HepG2 (cell line): ENCODE data around the gene MYO7A. TPM values are rescaled to one million over a fixed set of nuclear protein-coding genes. Genes with fewer than 3 reads are reported as not detected.

Experiments used
- ATAC-seq: fragments of 200-7000 bp; cut with Tn5 transposase; 3 replicates; pipeline ENCODE4 v1.9.1; 2020; ENCODE audit warnings: mild to moderate bottlenecking, moderate library complexity
- BruUV-seq: library from RNA; stranded (reverse); fragments of 400-500 nt; replicated peaks from 2 replicates; lab custom pipeline; 2021; lab: Mats Ljungman, UMichigan
- CTCF ChIA-PET: fragments of 300-600 bp; formaldehyde crosslinking; extraction: SDS; loops from one replicate; lab custom pipeline; 2021; ENCODE audit warnings: low total read pairs, inconsistent platforms, low intra/inter-chr PET ratio; lab: Yijun Ruan, JAX
- POLR2A ChIA-PET: fragments of 350-600 bp; sonication (Branson Sonifier 250); formaldehyde crosslinking; loops from one replicate; lab custom pipeline; 2020; ENCODE audit warnings: antibody characterized with exemption, inconsistent platforms; lab: Yijun Ruan, JAX
- DNase-seq: peaks from one replicate; pipeline ENCODE4 v3.0.0-alpha.2; 2015; ENCODE audit warnings: low spot score
- FAIRE-seq: peaks from 3 replicates; lab custom pipeline; 2011; peaks lifted over from hg19 to GRCh38; lab: Jason Lieb, UNC
- H2AFZ ChIP-seq: one replicate; pipeline ENCODE4 v1.6.1; 2011; ENCODE audit warnings: low read length, inconsistent platforms
- H3K27ac ChIP-seq: fragments of 300-600 bp; 3 replicates; pipeline ENCODE4 v1.8.0; 2011; ENCODE audit warnings: mixed run types, mild to moderate bottlenecking, mixed read lengths, low read length, inconsistent platforms; ENCODE audit not compliant: insufficient read depth; ENCODE audit errors: extremely low read length
- H3K27me3 ChIP-seq, 2 experiments: fragments of 200-600 bp in 1 of 2; 2 replicates in 1 of 2; 3 replicates in 1 of 2; pipeline versions ENCODE4 v1.6.0 to v1.8.0; 2011; ENCODE audit warnings: low read length in 2 of 2, mild to moderate bottlenecking in 2 of 2, moderate library complexity in 2 of 2, inconsistent platforms in 1 of 2; ENCODE audit not compliant: insufficient read depth in 2 of 2, control insufficient read depth in 1 of 2
- H3K36me3 ChIP-seq, 2 experiments: fragments of 200-600 bp in 1 of 2; replicated peaks in 1 of 2; 2 replicates in 1 of 2; 3 replicates in 1 of 2; pipeline versions ENCODE4 v1.5.1 to v1.8.0; 2011; ENCODE audit warnings: low read length in 2 of 2, inconsistent platforms in 1 of 2; ENCODE audit not compliant: insufficient read depth in 2 of 2, control insufficient read depth in 1 of 2
- H3K4me1 ChIP-seq: 2 replicates; pipeline ENCODE4 v1.5.1; 2012; ENCODE audit warnings: low read length, inconsistent platforms; ENCODE audit not compliant: insufficient read depth
- H3K4me2 ChIP-seq: 2 replicates; pipeline ENCODE4 v1.6.0; 2011; ENCODE audit warnings: low read depth, low read length, inconsistent platforms
- H3K4me3 ChIP-seq, 3 experiments: fragments of 200-600 bp in 1 of 3; sonication (generic), shearing (Covaris generic) in 1 of 3; replicated peaks in 1 of 3; 2 replicates each; pipeline ENCODE4 v1.5.1; 2011 to 2016; ENCODE audit warnings: low read length in 3 of 3, inconsistent platforms in 2 of 3, low read depth in 2 of 3, mild to moderate bottlenecking in 2 of 3, control low read depth in 1 of 3, mixed read lengths in 1 of 3; ENCODE audit not compliant: insufficient read depth in 1 of 3
- H3K79me2 ChIP-seq: one replicate; pipeline ENCODE4 v1.6.1; 2011; ENCODE audit warnings: low read length, inconsistent platforms; ENCODE audit not compliant: insufficient read depth
- H3K9ac ChIP-seq: 2 replicates; pipeline ENCODE4 v1.6.0; 2011; ENCODE audit warnings: mild to moderate bottlenecking, low read depth, low read length, inconsistent platforms; ENCODE audit not compliant: insufficient read depth
- H3K9me3 ChIP-seq: 2 replicates; pipeline ENCODE4 v1.5.1; 2012; ENCODE audit warnings: mild to moderate bottlenecking, low read length
- H4K20me1 ChIP-seq: 2 replicates; pipeline ENCODE4 v1.6.0; 2011; ENCODE audit warnings: inconsistent platforms, mild to moderate bottlenecking, low read length, moderate library complexity; ENCODE audit not compliant: insufficient read depth
- CBFB ChIP-seq: sonication (generic); formaldehyde crosslinking; IDR thresholded peaks from 2 replicates; pipeline ENCODE4 v1.4.0; 2020; ENCODE audit warnings: missing genetic modification reagents
- ERF ChIP-seq: IDR thresholded peaks from 2 replicates; pipeline ENCODE4 v1.6.1; 2018; ENCODE audit warnings: missing biosample characterization, missing genetic modification reagents
- ETV5 ChIP-seq: IDR thresholded peaks from 2 replicates; pipeline ENCODE4 v1.6.1; 2018; ENCODE audit warnings: missing biosample characterization, missing genetic modification reagents, inconsistent platforms, borderline replicate concordance
- FOSL1 ChIP-seq: sonication (generic); formaldehyde crosslinking; IDR thresholded peaks from 2 replicates; pipeline ENCODE4 v1.9.0; 2021; ENCODE audit warnings: missing genetic modification reagents, borderline replicate concordance
- KLF16 ChIP-seq, 2 experiments: sonication (generic) in 1 of 2; formaldehyde crosslinking in 1 of 2; IDR thresholded peaks; 2 replicates each; pipeline versions ENCODE4 v1.6.1 to v1.8.0; 2016 to 2023; ENCODE audit warnings: missing genetic modification reagents in 2 of 2, missing compliant biosample characterization in 1 of 2
- MEIS2 ChIP-seq: sonication (generic); formaldehyde crosslinking; IDR thresholded peaks from 2 replicates; pipeline ENCODE4 v1.9.0; 2021; ENCODE audit warnings: mild to moderate bottlenecking, missing genetic modification reagents
- MLLT10 ChIP-seq: sonication (generic); formaldehyde crosslinking; IDR thresholded peaks from 2 replicates; pipeline ENCODE4 v1.4.0; 2020; ENCODE audit warnings: missing genetic modification reagents
- MXD4 ChIP-seq: IDR thresholded peaks from 2 replicates; pipeline ENCODE4 v1.6.1; 2016; ENCODE audit warnings: mild to moderate bottlenecking, missing biosample characterization, missing genetic modification reagents
- SMAD3 ChIP-seq: sonication (generic); formaldehyde crosslinking; IDR thresholded peaks from 2 replicates; pipeline ENCODE4 v1.4.0; 2020; ENCODE audit warnings: missing genetic modification reagents
- ZBTB20 ChIP-seq: sonication (generic); formaldehyde crosslinking; IDR thresholded peaks from 2 replicates; pipeline ENCODE4 v1.8.1; 2023; ENCODE audit warnings: missing genetic modification reagents, low read depth, mild to moderate bottlenecking, borderline replicate concordance
- ZBTB7A ChIP-seq: sonication (generic); formaldehyde crosslinking; IDR thresholded peaks from 2 replicates; pipeline ENCODE4 v1.8.0; 2022; ENCODE audit warnings: mild to moderate bottlenecking, missing genetic modification reagents
- ZNF572 ChIP-seq: sonication (generic); formaldehyde crosslinking; IDR thresholded peaks from 2 replicates; pipeline ENCODE4 v1.5.1; 2020; ENCODE audit warnings: mild to moderate bottlenecking, missing genetic modification reagents
- ZNF768 ChIP-seq: sonication (generic); formaldehyde crosslinking; IDR thresholded peaks from 2 replicates; pipeline ENCODE4 v1.4.0; 2020; ENCODE audit warnings: missing genetic modification reagents
- ZNF776 ChIP-seq: sonication (generic); formaldehyde crosslinking; IDR thresholded peaks from 2 replicates; pipeline ENCODE4 v1.4.0; 2020; ENCODE audit warnings: mild to moderate bottlenecking, missing genetic modification reagents
- WGBS: methylation state at CpG from one replicate; pipeline ENCODE4 v1.1.6; 2017; ENCODE audit warnings: low lambda C conversion rate; 5-methylcytosine and 5-hydroxymethylcytosine counted together
- in situ Hi-C: cut with HindIII; loops from 2 replicates; pipeline ENCODE4 v1.10.0; 2017; ENCODE audit warnings: low pct_unique_long_range_greater_than_20kb; ENCODE audit not compliant: extremely low pct_ligation_motif_present
- intact Hi-C: fragments of 100-400 bp; cut with micrococcal nuclease; formaldehyde crosslinking; loops from one replicate; pipeline ENCODE4 v1.10.0; 2022; ENCODE audit not compliant: unreplicated experiment
- polyA plus RNA-seq, 8 experiments: library from polyadenylated mRNA; depleted of rRNA in 3 of 8; stranded (reverse) in 7 of 8; unstranded in 1 of 8; fragments of >200 nt; fragmentation: Illumina TruSeq in 4 of 8; extraction: Trizol in 4 of 8; gene quantifications; 2 replicates each; pipeline versions ENCODE4 v1.2.1 to v1.2.3, GENCODE V29; 2011 to 2016; ENCODE audit warnings: low read depth in 4 of 8, missing spikeins in 1 of 8, mixed read lengths in 1 of 8; ENCODE audit not compliant: insufficient read depth in 1 of 8
- total RNA-seq, 5 experiments: library from RNA; depleted of rRNA; stranded (reverse); fragments of >200 nt; fragmentation: Illumina TruSeq; extraction: Trizol; gene quantifications; 2 replicates each; pipeline ENCODE4 v1.2.3, GENCODE V29; 2016; ENCODE audit warnings: low read depth in 1 of 5
- TF ChIP-seq, protein P1 (sequence below): sonication (generic); formaldehyde crosslinking; IDR thresholded peaks from 2 replicates; pipeline ENCODE4 v1.5.0; 2020; ENCODE audit warnings: missing genetic modification reagents, mild to moderate bottlenecking, borderline replicate concordance

The MYO7A gene
- total and polyA plus RNA-seq, 2 of the 13 experiments (the other 11 are each of a cell fraction or from before 2014, with no cell fraction given), result 7.5 to 10.0 TPM

DNA sequence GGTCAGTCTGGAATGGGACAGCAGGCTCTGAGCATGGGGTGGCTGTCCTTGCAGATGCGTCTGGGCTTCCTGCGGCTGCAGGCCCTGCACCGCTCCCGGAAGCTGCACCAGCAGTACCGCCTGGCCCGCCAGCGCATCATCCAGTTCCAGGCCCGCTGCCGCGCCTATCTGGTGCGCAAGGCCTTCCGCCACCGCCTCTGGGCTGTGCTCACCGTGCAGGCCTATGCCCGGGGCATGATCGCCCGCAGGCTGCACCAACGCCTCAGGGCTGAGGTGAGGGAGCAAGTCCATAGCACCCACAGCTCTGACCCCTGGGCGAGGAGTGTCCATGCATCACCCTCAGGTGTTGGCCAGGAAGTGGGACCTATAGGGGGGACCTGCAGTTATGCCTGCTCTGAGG is 51.6 kb downstream of the MYO7A start:
- Histone ChIP-seq H4K20me1 (no peaks in the 10 kb centered on the region), H3K9me3 (no peaks in the 10 kb centered on the region), H3K9ac (no peak overlapping the region), H3K4me3 (no peak overlapping the region), H3K27ac (no peak overlapping the region), H3K79me2 (no peaks in the 10 kb centered on the region), H2AFZ (no peak overlapping the region), H3K27me3 (no peaks in the 10 kb centered on the region), H3K4me2 (no peak overlapping the region), H3K36me3 (no peaks in the 10 kb centered on the region; a peak in 1 of 5 replicates), H3K4me1 (peaks cover 15% of the 10 kb centered on the region)
- FAIRE-seq (no peak), ATAC-seq (no peak), DNase-seq (no peak)
- no TSS peak for BruUV-seq
- CTCF ChIA-PET, result no interaction called here
- intact Hi-C loops (no loop called here), in situ Hi-C loops (no loop called here)
- POLR2A ChIA-PET, result no interaction called here
- WGBS, result no CpG with 5 or more reads among the region's 19 CpGs
- TF ChIP-seq CBFB (no peak), MXD4 (CRISPR knock-in tag) (no peak), ZBTB7A (CRISPR knock-in tag) (no peak), MLLT10 (CRISPR knock-in tag) (no peak), FOSL1 (no peak), KLF16 (CRISPR knock-in tag; IDR thresholded peaks at IDR 0.05) (no peak), ZNF768 (CRISPR knock-in tag) (no peak), SMAD3 (no peak), ZBTB20 (no peak), MEIS2 (CRISPR knock-in tag) (no peak), ETV5 (CRISPR knock-in tag) (no peak), ZNF572 (CRISPR knock-in tag) (no peak), ZNF776 (no peak), ERF (CRISPR knock-in tag) (no peak)
- TF ChIP-seq, protein P1, sequence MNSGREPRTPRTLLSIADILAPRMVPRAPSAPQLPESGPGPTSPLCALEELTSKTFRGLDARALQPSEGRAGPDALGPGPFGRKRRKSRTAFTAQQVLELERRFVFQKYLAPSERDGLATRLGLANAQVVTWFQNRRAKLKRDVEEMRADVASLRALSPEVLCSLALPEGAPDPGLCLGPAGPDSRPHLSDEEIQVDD (CRISPR knock-in tag), result no peak
